ENCODE results near the gene PTCH2.

- TF ChIP-seq, protein P1, sequence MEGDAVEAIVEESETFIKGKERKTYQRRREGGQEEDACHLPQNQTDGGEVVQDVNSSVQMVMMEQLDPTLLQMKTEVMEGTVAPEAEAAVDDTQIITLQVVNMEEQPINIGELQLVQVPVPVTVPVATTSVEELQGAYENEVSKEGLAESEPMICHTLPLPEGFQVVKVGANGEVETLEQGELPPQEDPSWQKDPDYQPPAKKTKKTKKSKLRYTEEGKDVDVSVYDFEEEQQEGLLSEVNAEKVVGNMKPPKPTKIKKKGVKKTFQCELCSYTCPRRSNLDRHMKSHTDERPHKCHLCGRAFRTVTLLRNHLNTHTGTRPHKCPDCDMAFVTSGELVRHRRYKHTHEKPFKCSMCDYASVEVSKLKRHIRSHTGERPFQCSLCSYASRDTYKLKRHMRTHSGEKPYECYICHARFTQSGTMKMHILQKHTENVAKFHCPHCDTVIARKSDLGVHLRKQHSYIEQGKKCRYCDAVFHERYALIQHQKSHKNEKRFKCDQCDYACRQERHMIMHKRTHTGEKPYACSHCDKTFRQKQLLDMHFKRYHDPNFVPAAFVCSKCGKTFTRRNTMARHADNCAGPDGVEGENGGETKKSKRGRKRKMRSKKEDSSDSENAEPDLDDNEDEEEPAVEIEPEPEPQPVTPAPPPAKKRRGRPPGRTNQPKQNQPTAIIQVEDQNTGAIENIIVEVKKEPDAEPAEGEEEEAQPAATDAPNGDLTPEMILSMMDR (IDR thresholded peaks at IDR 0.05; ENCODE audit: low read depth, low read length) = no peak
- no peak for TF ChIP-seq EZH2phosphoT487 (IDR thresholded peaks at IDR 0.05; ENCODE audit: low read depth)
These were observed 3.9 kb upstream of the PTCH2 start for GRCh38 chr1:44846985-44847384.

All from OCI-LY3 (cell line).